Hepatic stellate cell (primary cell): ENCODE measurements around the gene FRG2.
A peak's percentile ranks its signal among the peaks of the same experiment; 100 is the strongest.
"Not testable (repeated sequence)": the region's sequence is repeated elsewhere in the genome, so short reads cannot be mapped to it uniquely, and the experiment has no call there.

Experiments used
- DNase-seq: peaks from one replicate; pipeline ENCODE4 v3.0.0; 2011; ENCODE audit warnings: low spot score

FRG2 gene

DNA sequence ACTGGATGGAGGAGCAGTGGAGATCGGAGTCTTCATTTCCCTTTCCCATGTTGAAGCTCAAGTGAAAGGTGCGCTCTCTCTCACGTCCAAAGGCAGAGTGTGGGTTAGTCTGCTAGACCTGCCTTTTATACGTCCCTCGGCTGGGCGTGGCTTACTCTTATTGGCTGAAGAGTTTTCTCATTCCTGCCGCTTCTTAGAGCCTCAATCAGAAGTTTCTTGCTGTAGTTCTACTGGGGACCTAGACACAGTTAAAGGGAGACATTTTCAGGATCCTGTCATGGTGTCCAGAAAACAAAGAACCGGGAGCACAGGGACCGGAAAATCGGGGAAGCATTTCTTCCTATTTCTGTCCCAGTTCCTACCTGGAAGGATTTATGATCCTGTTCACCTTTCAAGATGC lies at the start of gene FRG2:
FRG2 (minus strand) TSS at position 101 of the 400 bp plus-strand sequence; CDS start at position 49, 52 bp downstream.
- not testable (repeated sequence) for DNase-seq

DNA sequence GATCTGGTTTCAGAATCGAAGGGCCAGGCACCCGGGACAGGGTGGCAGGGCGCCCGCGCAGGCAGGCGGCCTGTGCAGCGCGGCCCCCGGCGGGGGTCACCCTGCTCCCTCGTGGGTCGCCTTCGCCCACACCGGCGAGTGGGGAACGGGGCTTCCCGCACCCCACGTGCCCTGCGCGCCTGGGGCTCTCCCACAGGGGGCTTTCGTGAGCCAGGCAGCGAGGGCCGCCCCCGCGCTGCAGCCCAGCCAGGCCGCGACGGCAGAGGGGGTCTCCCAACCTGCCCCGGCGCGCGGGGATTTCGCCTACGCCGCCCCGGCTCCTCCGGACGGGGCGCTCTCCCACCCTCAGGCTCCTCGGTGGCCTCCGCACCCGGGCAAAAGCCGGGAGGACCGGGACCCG lies 41.3 kb upstream of the FRG2 start:
- DNase-seq, result not testable (repeated sequence)

DNA sequence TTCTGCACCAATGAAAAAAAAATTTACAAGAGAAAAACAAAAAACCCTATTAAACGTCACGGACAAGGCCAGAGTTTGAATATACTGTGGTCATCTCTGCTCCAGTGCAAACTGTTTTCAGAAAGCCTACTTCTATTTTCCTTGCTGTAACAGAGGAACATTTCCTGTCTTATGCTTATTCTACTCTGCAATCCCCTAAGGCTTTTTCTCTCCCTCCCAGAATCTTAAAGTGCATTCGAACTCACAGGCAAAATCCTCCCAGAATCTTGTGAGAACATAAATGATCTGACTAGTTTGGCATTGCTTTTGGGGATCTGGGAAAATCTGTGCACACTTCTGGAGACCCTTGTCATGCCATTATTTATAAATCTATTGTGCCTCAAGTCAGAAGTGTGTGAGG lies 37.7 kb upstream of the FRG2 start:
- not testable (repeated sequence) for DNase-seq

DNA sequence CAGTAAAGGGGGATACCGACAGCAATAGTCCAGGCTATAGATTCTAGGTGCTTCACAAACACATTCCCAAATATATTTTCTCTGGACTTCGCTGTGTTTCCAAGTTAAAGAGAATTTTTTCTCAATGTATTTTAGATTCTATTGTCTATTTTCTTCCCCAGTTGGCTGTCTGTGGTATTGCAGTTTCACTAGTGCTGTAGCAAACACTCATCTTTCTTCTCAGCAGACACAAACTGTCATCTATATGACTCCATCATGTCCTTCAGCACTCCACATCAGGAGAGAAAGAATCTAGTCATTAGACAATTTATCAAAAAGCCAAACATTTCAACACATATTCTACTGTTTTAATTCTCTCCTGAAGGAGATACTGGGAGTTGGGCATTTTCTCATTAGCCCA lies 37.3 kb upstream of the FRG2 start, which contains the start of gene DBET:
DBET (plus strand) TSS at position 161 of the 400 bp plus-strand sequence.
- DNase-seq, result not testable (repeated sequence)

DNA sequence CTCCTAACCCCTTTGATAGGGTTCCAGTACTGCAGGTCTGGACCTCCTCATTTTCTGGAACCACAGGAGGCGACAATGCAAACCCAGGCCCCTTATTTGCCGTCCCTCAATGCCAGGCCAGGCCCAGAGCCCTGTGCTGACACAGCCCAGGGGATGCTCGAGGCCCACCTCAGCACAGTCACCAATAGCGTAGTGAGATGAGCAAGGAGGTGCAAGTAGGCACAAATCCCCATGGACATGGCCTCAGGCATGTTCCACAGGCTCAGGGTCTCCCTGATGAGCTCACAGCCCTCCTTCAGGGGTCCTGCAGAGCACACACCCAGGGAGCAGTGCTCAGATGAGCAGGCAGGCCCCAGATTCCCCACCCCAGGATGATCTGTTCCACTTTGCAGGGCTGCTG lies 31.9 kb upstream of the FRG2 start:
- not testable (repeated sequence) for DNase-seq

DNA sequence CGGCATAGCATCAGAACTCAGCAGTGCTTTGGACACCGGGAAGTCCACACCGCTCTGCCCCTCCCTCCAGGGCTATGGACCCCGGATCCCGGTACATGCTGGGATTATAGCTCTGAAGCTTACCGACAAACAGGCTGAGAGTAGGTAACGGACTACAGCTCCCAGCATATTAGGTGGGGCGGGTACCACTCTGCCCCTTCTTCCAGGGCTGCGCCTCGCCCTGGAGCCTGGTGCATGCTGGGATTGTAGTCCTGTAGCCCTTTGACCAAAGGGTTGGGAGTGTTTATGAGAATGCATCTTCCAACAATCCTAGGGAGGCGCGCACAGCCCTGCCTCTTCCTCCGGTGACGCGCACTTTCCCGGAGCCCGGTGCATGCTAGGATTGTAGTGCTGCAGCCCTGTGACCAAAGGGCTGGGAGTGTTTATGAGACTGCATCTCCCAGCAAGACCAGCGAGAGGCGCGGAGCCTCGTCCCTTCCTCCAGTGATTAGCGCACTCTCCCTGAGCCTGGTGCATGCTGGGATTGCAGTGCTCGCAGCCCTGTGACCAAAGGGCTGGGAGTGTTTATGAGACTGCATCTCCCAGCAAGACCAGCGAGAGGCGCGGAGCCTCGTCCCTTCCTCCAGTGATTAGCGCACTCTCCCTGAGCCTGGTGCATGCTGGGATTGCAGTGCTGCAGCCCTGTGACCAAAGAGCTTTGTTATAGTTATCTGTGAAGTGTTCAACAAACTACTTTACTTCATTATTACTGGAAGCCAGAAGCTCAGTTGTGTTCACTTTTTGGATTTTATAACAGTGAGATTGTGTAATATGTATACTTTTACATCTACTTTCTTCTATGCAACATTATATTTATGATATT lies 22.6 kb upstream of the FRG2 start:
- not testable (repeated sequence) for DNase-seq

DNA sequence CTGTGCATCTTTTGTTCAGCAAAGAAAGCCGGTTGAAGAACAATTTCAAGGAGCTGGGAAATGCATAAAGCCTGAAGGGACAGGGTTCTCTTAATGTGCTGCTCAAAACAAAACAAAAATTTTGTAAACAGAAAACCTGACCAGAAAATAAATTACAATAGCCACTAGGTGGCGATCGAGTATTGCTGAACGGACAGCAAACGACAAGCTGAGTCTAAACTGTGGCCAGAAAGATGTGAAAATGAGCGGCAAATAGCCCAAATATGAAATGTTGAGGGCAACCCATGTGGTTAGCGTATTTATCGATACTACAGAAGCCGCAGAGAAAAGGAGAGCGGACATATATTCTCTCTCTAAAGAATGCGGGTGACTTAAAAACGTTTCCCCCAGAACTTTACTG lies 20.6 kb upstream of the FRG2 start:
- not testable (repeated sequence) for DNase-seq

DNA sequence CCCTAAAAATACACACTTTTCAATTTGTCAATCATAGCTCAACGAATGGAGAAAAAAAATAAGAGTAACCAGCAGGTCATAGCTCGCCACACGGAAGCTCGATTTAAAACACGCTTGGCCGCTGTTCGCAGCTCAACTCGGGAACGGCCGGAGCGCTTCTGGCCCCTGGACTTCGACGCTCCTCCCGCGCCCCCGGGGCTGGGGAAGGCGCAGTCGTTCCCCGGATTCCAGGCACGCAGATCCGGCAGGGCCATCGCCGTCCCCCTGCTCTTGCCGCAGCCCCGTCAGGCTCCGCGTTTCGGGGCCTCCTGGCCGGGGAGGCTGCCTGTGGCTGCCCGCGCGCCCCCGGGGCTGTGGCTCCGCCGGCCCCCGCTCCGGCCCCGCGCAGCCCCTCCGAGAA lies 13.8 kb upstream of the FRG2 start:
- DNase-seq, result not testable (repeated sequence)

DNA sequence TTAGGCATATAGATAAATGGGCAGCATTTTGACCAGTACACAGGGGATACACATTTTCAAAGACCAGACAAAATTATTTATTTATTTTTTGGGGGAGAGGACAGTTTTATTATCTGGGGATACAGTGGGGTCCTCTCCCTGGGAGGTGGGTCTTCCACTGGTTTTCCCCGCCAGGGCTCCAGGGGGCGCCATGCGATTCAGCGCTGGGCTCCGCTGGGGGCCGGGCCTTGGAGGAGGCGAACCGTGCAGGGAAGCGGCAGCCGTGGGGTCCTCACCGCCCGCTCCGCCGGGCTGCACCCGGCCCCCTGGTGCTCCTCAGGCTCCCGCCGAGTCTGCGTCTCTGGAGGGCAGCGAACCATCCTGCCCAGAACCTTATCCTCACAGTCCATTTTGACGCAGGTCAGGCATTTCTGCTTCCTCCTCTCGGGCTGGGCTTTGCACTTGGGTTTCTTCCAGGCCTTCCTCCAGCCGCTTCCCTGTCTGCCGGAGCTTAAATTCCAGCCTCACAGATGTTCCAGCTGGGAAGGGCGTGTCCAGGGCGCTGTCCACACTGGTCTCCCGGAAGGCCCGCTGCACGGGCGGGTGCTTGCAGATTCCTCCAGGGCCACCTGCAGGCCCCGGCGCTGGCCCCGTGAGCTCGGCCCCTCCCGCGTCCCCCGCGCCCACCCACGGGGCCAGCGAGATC lies 10.8 kb upstream of the FRG2 start:
- DNase-seq, result not testable (repeated sequence)

DNA sequence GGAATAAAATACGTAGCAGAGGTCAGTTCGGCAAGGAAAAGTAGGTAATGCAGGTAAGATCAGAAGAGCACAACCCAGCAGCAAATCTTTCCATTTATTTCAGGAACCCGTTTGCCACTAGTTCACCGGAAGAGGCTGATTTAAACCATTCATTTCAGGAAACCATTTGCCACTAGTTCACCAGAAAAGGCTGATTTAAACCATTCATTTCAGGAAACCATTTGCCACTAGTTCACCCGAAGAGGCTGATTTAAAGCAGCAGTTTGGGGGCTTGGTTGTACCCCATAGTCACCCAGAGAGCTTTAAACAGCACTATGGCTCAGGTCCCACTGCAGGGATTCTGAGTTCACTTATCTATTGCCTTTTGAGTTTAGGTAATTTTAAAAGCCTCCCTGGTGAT lies 4.2 kb upstream of the FRG2 start:
- DNase-seq, result not testable (repeated sequence)

DNA sequence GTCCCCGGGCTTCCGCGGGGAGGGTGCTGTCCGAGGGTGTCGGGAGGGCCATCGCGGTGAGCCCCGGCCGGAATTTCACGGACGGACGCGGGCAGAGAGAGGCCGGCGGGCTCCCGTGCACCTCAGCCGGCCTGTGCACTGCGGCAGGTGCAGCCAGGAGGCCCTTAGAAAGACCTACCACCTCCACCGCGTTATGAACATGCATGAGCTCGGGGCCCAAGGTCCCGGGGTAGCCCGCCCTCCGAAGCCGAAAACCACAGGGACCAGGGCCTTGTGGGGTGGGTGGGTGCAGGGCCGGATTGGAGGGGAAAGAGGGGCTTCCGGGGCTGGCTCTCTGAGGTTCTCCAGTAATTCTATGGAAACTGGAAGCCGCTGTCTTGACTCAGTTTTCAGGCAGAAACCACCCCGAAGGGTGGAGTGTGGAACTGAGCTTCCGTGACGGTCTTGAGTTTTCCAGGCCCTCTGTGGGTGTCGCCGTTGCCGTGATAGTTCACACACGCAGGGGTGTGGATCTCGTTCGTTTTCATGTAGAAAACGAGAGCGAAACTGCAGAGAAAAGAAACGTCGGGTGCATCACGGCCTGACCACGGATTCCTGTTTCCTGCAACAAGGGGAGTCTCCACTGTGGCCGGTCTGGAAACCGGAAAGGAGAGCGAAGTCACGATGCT lies 4.3 kb downstream of the FRG2 start:
- DNase-seq, result not testable (repeated sequence)

DNA sequence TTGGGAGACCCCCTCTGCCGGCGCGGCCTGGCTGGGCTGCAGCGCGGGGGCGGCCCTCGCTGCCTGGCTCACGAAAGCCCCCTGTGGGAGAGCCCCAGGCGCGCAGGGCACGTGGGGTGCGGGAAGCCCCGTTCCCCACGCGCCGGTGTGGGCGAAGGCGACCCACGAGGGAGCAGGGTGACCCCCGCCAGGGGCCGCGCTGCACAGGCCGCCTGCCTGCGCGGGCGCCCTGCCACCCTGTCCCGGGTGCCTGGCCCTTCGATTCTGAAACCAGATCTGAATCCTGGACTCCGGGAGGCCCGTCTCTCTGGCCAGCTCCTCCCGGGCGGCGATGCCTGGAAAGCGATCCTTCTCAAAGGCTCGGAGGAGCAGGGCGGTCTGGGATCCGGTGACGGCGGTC lies 5.1 kb downstream of the FRG2 start:
- DNase-seq, result not testable (repeated sequence)

DNA sequence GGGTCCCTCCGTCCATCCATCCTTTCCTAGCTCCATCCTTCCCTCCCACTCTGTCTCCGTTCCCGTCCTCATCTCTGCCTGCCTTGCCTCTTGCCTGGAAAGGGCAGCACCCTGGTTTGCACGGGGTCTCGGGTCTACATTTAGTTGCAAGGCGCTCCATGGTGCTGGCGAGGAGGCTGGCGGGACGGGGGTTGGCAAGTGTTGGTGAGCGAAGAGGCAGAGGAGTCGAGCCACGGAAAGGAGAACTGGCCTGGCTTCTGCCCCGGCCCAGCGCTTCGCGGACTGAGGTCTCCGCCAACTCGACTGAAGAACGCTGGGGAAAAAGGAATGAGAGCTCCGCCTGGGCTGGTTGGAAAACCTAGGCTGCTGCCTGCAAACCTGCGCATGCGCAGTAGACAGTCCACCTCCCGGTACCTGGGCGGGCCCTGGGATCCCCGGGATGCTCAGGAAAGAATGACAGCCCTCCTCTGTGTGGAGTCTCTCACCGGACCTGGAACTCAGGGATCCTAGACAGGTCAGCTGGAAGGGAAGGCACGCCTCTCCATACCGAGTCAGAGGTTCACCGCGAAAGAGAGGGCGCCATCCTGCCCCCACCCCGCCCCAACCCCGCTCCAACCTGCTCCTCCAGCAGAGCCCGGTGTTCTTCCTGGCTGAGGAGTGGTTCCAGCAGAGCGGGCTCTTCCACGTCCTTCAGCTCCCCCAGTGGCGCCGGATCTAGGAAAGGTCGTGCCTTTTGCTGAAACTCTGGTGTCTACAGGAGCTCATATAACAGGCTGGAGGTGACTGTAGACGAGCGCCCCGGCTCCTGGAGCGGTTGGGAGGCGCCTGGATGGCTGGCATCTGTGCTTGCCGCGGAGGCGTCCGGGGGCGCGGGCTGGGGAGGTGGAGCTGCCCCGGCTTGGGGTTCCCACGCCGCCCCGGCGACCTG lies 6.0 kb downstream of the FRG2 start:
- peak; percentile 65 for DNase-seq

DNA sequence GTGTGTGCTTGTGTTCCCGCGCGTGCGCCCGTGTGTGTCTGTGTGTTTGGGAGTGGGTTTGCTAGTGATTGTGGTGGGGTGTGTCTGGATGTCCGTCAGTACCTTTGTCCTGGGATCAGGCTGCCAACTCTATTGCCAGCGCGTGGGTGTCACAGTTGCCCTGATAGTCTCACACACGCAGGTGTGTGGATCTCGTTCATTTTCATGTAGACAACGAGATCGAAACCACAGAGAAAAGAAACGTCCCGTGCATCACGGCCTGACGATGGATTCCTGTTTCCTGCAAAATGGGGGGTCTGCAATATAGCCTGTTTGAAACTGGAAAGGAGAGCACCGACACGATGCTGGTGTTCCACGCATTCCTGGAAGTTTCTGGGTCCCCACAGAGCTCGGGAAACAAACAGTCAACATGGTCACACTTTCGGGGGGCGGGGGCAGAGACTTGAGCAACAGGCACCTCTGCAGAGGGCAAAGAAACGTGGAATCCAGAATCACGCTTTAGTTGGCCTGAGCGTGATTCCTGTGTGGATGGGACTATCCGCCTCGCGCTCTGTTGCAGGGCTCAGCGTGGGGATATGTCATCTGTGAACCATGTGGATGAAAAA lies 7.1 kb downstream of the FRG2 start:
- DNase-seq, result not testable (repeated sequence)

DNA sequence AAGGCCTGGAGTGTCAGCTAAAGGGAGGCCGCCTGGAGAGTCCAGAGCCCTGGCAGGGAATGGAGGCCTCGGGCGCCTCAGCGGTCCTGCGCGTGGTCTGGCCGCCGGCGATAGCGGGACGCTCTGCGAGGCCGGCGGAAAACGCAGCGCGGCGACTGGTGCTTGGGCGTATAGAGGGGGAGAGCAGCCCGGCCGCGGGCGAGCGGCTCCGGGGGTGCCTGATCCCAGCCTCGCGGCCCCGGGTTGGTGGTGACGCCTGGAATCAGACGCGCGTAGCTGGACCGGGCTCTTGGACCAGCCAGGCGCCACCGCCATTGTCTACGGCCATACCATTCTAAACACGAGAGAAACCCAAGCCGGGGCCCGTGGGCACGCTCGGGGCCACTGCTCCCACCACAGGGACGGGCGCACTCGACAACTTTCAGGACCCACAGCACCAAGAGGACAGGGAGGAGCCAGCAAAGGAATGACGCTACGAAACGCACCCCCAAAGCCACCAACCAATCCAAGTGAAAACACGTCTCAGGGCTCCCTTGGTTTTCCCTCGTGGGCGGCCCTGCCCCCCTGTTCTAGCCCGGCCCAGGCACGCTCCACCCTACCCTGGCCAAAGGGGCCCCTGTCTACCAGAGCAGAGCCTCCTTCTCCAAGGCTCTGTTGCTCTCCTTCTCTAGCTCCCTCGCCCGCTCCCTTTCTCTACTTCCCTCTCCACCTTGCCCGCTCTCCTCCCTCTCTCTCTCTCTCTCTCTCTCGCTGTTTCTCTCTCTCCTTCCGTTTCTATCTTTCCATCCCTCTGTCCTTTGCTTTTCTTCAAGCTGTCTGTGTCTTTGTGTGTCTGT lies 7.8 kb downstream of the FRG2 start:
- no peak for DNase-seq

DNA sequence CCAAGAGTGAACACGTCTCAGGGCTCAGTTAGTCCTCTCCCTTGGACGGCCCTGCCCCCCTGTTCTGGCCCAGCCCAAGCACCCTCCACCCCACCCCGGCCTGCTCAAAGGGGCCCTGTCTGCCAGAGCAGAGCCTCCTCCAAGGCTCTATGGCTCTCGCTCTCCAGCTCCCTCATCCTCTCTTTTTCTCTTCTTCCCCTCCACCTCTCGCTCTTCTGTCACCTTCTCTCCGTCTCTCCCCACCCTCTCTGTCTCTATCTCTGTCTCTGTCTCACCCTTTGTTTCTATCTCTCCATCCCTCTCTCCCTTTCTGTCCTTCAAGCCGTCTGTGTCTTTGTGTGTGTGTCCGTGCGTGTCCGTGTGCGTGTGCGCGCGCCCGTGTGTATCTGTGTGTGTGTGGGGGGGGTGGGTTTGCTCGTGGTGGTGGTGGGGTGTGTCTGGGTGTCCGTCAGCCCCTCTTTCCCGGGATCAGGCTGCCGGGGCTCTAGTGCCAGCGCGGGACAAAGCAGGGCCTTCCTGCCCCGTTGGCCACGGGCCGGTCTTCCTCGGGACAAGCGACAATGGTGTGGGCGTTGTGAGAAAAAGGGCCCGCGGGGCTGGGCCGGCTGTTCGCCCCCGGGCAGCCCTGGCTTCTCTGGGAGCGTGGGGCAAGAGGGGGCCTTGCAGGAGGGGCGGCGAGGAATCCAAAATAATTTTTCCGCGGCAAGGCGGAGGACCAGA lies 8.7 kb downstream of the FRG2 start:
- DNase-seq, result no peak

DNA sequence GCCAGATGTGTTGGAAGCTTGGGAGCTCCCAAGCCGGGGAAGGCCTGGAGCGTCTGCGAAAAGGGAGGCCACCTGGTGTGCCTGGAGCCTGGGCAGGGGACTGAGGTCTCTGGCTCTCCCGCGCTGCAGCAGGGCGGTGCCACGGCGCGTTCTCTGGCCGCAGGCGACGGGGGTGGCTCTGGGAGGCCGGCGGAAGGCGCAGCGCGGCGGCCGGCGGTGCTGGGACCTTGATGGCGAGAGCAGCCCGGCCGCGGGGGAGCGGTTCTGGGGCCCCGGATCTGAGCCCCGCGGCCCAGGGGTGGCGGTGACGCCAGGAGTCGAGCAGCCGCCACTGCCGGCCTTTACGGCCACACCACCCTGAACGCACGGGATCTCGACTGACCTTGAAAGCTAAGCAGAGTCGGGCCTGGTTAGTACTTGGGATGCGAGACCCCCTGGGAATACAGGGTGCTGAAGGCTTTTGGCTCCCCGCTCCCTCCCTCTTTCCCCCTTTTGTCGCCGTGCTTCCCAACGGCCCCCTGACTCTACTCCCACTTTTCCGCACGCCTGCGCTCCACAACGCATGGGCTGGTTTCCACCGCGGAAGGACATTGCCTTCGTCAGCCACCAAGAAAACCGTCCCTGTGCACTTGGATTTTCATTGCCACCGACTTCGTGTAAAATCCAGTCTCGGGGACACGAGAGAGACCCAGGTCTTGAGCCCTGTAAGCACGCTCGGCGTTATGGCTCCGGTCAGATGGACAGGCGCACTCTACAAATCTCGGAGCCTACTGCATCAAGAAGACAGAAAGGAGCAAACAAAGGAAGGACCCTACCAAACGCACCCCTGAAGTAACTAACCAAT lies 9.5 kb downstream of the FRG2 start:
- no peak for DNase-seq
